Stromal cell of bone marrow (primary cell): ENCODE data around the gene METTL3.

Source experiments
- DNase-seq: peaks from one replicate; pipeline ENCODE4 v3.0.0-alpha.2; 2012; ENCODE audit warnings: low read depth

METTL3 gene

GRCh38 chr14:21526672-21527317 is 15.7 kb upstream of the METTL3 start:
- no peak for DNase-seq

DNA sequence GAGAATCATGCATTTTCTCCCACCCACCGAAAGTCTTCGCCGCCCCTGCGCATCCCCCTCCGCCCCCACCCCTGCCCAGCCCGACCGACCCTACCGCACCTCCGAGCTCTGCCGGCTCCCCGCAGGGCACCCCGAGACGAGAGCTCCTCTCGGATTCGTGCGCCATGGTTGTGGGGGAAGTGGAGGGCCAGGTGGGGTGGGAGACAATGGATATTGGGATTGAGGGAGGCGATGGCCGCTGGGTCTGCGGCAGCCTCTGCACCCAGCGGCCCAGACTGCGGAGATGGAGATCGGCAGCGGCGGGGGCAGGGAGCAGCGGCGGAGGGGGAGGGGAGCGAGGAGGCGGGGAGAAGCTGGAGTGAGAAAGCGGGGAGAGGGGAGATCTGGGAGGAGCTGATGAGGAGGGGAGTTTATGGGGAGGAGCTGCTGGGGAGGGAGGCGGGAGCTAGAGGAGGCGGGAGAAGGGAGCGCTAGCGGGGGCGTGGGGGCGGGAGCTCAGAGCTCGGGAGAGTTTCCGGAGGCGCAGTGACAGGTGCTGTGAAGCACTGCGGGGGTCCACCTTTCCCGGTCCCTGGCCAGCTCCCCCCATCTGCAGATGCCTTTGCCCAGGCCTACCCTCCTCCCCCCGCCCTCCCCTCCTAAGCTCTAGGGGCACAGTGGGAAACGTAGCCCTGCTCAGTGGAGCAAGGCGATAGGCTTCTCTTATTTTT is 15.0 kb upstream of the METTL3 start, which contains the start of gene SALL2:
Gene SALL2 (minus strand): TSS at position 385 of the 710 bp plus-strand sequence. CDS start 219 bp downstream, at position 166.
- peak; percentile 31 for DNase-seq

- DNase-seq, result no peak
Observed at GRCh38 chr14:21525571-21525961, 14.4 kb upstream of the METTL3 start.

GRCh38 chr14:21524575-21525490 is 13.7 kb upstream of the METTL3 start:
- no peak for DNase-seq

GRCh38 chr14:21523203-21523602 is 12.1 kb upstream of the METTL3 start:
- no peak for DNase-seq

- DNase-seq, result peak; percentile 19
Observed at GRCh38 chr14:21521501-21521900, 10.4 kb upstream of the METTL3 start.

- no peak for DNase-seq
Observed at GRCh38 chr14:21520767-21521166, 9.6 kb upstream of the METTL3 start.

DNA sequence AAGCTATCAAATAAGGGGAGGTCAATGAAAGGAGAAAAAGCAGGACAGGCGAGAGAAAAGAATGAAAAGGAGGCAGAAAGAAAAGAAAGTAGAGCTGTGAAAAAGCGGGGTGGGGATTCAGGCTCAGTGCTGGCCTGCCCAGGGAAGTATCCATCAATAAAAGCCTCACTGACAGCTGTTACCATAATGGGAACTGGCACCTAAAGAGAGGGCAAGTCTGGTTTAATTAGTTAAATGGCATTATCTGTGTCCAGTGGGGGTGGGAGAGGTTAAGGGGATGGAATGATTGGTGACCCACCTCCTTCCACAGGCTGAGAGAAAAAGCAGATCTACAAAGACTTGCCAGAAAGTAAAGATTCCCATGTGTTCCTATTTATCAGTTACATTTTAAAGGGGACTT is 7.6 kb upstream of the METTL3 start:
- DNase-seq, result no peak

DNA sequence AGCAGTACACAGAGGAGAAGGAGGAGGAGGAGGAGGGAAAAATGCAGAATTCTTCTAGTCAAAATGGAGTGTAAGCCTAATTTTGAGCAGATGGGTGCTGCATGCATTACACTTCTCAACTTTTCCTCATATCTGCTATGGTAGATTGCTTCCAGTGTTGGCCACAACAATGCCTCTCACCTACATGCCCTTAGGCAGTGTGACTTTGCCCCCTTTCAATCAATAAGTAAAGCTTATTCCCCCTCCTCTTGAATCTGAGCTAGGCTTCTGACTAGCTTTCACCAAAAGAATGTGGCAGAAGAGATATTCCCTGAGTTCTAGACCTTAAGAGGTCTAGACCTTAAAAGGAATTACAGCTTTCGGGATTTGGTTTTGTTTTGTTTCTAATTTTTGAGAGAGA is 3.2 kb upstream of the METTL3 start:
- no peak for DNase-seq

- DNase-seq, result no peak
Observed at GRCh38 chr14:21509432-21510143, 1.6 kb downstream of the METTL3 start.

GRCh38 chr14:21506557-21506956 is 4.6 kb downstream of the METTL3 start:
- DNase-seq, result no peak

DNA sequence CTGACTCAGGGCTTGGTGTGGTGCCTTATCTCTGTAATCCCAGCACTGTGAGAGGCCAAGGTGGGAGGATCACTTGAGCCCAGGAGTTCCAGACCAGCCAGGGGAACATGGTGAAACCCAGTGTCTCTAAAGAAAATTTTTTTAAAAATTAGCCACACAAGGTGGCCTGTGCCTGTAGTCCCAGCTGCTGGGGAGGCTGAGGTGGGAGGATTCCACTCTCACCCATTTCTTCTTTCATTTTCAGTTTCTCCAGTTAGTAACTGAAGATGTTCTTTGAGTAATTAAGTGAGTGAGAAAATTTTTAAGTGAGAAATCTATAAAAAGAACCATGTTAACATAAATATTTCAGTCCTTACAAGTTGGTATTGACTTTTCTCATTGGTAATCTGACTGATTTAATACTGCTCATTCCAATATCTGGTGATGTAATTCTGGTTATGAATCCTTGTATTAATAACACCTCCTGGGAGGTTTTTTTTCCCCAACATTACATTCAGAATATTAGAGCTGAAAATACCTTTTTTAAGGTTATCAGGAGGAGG is 6.1 kb downstream of the METTL3 start:
- no peak for DNase-seq

DNA sequence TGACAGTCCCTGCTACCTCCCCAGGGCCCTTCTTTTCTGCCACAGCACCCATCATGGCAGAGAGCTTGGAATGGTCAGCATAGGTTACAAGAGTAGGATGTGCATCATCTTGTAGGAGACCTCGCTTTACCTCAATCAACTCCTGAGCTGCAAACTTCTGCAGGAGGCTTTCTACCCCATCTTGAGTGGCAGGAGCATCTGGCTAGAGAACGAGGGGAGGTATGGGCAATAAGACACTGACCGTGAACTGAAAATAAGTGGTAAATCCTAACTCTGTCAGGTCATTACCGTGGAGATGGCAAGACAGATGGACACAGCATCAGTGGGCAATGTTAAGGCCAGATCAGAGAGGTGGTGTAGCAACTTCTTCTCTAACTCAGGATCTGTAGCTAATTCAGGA is 7.8 kb downstream of the METTL3 start:
- DNase-seq, result no peak

DNA sequence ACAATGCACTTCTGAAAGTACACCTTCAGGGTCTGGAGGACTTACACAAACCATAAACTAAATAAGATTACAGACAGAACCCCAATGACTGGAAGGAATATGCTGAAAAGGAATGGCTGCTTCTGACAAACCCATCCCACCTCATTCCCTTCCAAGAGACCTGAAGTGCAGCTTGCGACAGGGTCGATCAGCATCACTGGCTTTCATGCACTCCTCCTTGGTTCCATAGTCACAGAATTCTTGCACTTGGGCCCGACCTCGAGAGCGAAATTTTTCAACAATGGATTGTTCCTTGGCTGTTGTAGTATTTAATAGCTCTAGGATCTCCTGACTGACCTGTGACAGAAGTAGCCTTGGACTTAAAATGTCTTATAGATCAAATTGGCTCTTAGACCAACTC is 9.6 kb downstream of the METTL3 start:
- DNase-seq, result no peak

DNA sequence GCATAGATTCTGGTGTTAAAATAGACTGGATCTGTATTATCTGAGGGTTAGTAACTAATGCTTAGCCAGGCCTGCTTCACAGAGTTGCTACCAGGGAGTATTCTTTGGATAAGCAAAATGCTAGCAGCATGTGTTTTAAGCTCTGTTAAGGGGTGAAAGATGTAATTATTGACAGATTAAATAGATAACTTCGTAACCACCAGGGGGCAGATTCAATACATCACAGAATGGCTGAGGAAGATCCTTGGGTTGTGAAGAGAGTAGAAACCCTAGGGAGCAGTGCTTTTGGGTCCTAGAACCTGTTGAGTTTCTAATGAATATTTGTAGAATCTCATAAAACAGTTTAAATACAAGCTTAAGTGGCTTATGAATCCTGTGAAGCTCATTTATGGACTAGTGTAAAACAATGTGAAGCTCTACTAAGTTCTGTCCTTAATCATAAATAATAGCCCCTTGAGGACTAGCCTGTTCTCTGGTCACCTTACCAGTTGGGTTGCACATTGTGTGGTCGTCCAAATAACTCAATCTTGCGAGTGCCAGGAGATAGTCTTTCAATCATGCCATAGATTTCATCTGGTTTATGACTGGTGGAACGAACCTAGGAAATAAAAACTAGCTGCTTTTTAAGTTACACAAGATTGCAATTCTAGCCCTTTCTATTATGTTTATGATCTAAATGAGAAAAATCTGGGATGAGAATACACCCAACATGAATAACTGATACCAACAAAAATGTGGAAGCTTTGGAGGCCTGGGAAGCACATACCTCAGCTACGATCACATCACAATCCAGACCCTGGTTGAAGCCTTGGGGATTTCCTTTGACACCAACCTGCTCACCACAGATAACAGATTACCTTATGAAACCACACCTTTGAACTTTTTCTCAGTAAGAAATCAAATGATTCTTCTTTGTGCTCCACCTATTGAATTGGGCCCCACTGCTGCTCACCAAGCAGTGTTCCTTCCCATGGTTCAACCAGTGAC is 12.3 kb downstream of the METTL3 start:
- no peak for DNase-seq

DNA sequence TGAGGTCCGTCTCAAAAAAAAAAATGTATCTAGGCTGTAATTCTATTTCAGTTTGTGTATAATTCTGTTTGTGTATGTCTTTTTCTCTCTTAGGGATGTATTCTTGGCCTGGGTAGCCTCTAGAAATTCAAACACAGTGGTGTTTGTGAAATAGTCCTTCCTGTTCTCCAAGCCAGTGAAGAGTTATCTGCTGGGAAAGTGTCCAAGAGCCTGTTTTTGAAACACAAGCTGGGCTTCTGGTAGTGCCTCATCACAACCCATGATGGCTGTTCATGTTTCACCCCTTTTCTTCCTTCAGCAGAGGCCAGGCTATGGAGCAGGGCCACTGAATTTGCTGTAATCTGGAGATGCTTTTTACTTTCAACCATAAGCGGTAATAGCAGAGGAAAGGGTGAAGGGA is 14.7 kb downstream of the METTL3 start:
- DNase-seq, result no peak

DNA sequence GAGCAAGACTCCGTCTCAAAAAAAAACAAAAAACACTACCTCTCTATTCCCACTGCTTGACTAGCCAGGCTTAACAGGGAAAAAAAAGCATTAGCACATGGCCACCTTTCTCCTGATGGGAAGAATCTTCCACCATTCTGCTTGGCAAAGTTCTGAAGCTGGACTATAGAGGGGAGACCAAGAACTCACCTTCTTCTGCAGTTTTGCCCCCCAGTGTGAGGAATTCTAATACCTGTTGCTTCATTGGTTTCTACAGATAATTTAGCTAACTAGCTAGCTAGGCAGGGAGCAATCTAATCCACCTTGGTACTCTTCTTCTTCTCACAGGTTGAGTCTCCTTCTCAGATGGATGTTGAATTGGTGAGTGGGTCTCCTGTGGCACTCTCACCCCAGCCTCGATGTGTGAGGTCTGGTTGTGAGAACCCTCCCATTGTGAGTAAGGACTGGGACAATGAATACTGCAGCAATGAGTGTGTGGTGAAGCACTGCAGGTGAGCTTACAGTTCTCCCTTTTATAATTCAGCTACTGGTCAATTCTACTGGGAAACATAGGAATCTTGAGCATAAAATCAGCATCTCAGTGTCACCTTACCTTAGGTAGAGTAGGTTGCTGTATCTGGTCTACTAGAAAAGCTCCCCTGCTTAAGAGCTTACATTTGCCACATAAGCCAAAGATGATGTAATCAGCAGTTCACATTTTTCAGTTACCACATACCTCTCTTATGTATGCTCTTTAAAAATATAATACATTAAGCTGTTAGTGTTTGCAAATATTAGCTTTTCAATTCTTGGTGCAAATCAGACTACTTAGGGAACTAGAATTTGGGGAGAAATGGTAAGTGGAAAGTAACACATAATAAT is 16.0 kb downstream of the METTL3 start:
- no peak for DNase-seq

DNA sequence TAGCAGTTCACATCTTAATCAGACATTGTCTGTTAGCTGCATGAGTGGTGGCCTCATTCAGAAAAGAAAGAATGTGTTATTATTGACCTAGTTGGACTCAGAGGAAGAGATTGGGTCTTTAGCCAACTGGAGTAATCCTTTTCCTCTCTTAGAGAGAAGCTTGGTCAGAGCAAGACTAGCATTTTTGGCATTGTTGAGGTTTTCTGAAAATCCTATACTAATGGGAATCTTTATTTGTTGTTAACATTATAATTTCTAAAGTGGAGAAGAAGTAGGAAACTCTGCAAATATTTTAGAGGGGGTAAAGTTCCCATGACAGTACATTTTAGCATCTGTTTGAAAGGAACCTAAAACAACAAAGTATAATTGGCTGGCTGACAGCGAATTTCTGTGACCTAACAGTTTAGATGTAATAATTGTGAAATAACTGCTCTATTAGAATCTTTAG is 24.5 kb downstream of the METTL3 start:
- no peak for DNase-seq

DNA sequence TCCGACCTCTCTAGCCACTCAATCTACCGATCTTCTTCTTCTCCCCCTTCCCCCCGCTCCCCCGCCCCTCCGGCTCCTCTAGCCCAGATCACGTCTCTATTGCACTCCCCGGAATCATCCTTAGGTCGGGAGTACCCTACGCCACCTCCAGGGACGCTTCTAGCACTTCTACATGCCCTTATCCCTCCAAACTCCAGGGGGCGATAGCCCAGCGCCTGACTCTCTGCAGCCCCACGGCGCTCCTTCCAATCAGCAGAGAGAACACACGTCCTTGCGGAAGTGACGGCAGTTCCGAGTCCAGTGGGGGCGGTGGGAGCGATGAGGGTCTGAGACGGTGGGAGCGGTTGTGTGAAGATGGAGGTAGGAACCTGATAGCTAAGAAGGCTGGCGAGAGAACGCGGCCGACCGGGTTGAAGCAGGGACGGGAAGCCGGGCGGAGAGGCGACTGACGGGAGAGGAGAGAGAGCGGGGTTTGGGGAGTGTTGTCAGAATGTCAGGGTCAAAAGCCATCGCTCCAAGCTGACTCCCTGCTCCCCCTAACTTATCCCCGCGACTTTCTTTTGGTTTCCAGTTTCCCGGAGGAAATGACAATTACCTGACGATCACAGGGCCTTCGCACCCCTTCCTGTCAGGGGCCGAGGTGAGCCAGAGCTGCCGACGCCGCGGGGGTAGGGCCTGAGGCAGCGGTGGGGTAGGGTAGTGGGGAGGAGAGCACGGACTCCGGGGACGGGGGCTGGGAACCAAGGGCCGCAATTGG is 34.0 kb downstream of the METTL3 start, which contains the start of the genes RAB2B and TOX4:
Gene RAB2B (minus strand): TSS at position 35 of the 757 bp plus-strand sequence. CDS start 87 bp downstream, outside the sequence.
Gene TOX4 (plus strand): TSS at position 271 of the 757 bp plus-strand sequence. CDS start 84 bp downstream, at position 355.
- peak; percentile 99 for DNase-seq
